Common myeloid progenitor, CD34-positive (primary cell): Measurements from ENCODE around the gene MXRA8.

Experiments used
- CTCF ChIA-PET: fragments of 350-600 bp; sonication (Branson Sonifier 250); formaldehyde crosslinking; loops from one replicate; lab custom pipeline; 2021; ENCODE audit warnings: antibody characterized with exemption; lab: Charles Lee
- POLR2A ChIA-PET: fragments of 350-600 bp; sonication (Branson Sonifier 250); formaldehyde crosslinking; loops from one replicate; lab custom pipeline; 2021; ENCODE audit warnings: antibody characterized with exemption; lab: Charles Lee
- DNase-seq, 3 donors: peaks; one replicate each; pipeline versions ENCODE4 v3.0.0 to v3.0.0-alpha.2; 2013
- H3K27ac ChIP-seq, 2 experiments: 1 replicate in 1 of 2; 2 replicates in 1 of 2; pipeline ENCODE4 v1.7.0; 2013; ENCODE audit warnings: inconsistent platforms in 2 of 2, low read length in 2 of 2, mild to moderate bottlenecking in 2 of 2, low read depth in 1 of 2, moderate library complexity in 1 of 2; ENCODE audit not compliant: severe bottlenecking in 2 of 2, insufficient read depth in 1 of 2, poor library complexity in 1 of 2
- H3K27me3 ChIP-seq, 5 experiments: replicated peaks in 2 of 5; 1 replicate in 3 of 5; 2 replicates in 2 of 5; pipeline versions ENCODE4 v1.6.1 to v1.7.0; 2013; ENCODE audit warnings: low read length in 4 of 5, mild to moderate bottlenecking in 2 of 5, moderate library complexity in 2 of 5, inconsistent platforms in 1 of 5; ENCODE audit not compliant: insufficient read depth in 5 of 5, control insufficient read depth in 4 of 5
- H3K36me3 ChIP-seq, 4 experiments: 1 replicate in 2 of 4; 2 replicates in 2 of 4; pipeline versions ENCODE4 v1.6.1 to v1.7.0; 2013; ENCODE audit warnings: low read length in 3 of 4, control low read depth in 1 of 4, mild to moderate bottlenecking in 1 of 4; ENCODE audit not compliant: control insufficient read depth in 4 of 4, insufficient read depth in 4 of 4
- H3K4me1 ChIP-seq, 4 experiments: 1 replicate in 3 of 4; 2 replicates in 1 of 4; pipeline versions ENCODE4 v1.6.1 to v1.7.1; 2013; ENCODE audit warnings: low read length in 3 of 4, mild to moderate bottlenecking in 3 of 4, control low read depth in 1 of 4, inconsistent platforms in 1 of 4, moderate library complexity in 1 of 4; ENCODE audit not compliant: control insufficient read depth in 4 of 4, insufficient read depth in 4 of 4; ENCODE audit errors: control extremely low read depth in 1 of 4
- H3K4me3 ChIP-seq, 7 experiments: 1 replicate in 4 of 7; 2 replicates in 3 of 7; pipeline versions ENCODE4 v1.5.1 to v1.7.0; 2013; ENCODE audit warnings: mild to moderate bottlenecking in 7 of 7, low read length in 6 of 7, moderate library complexity in 6 of 7, inconsistent platforms in 2 of 7, low read depth in 2 of 7, control low read depth in 1 of 7; ENCODE audit not compliant: insufficient read depth in 4 of 7, control insufficient read depth in 1 of 7; ENCODE audit errors: extremely low read depth in 1 of 7
- H3K9me3 ChIP-seq, 5 experiments: 1 replicate in 4 of 5; 2 replicates in 1 of 5; pipeline versions ENCODE4 v1.6.1 to v1.7.1; 2013; ENCODE audit warnings: low read length in 4 of 5, mild to moderate bottlenecking in 2 of 5, inconsistent platforms in 1 of 5, low read depth in 1 of 5, moderate library complexity in 1 of 5; ENCODE audit not compliant: control insufficient read depth in 4 of 5, insufficient read depth in 2 of 5; ENCODE audit errors: control extremely low read depth in 1 of 5
- WGBS: methylation state at CpG from one replicate; pipeline ENCODE4 v1.1.5; 2013; ENCODE audit not compliant: insufficient coverage; 5-methylcytosine and 5-hydroxymethylcytosine counted together

The MXRA8 gene

GRCh38 chr1:1374589-1374928, 16.2 kb upstream of the MXRA8 start:
- CTCF ChIA-PET: interaction anchor here (0.6 to 1.6 kb wide), 4 partner anchors 9 to 28 kb away, joined by 3 to 5 read pairs (median 4); no protein-coding TSS in a partner anchor
- Histone ChIP-seq H3K4me1 (peaks cover 0 to 47% (median 40%) of the 10 kb centered on the region in 4 experiments), H3K27ac (peak overlapping the region; percentile 85 to 91), H3K36me3 (peaks cover 0 to 19% (median 5%) of the 10 kb centered on the region in 4 experiments), H3K9me3 (no peaks in the 10 kb centered on the region), H3K27me3 (peaks cover 0 to 8% (median 0%) of the 10 kb centered on the region in 5 experiments), H3K4me3 (peak overlapping the region; percentile 77 to 97 (median 90))
- POLR2A ChIA-PET: interaction anchor here (1.7 kb wide), 1 partner anchor 25 kb away, joined by 10 read pairs; the partner anchor contains the start of gene CCNL2
- DNase-seq: no peak
- WGBS: 1% methylated on average over 22 of the region's 24 CpGs

- Histone ChIP-seq H3K27ac (peak overlapping the region in 1 of 2 experiments; percentile 91), H3K4me3 (peak overlapping the region; percentile 77 to 97 (median 90)), H3K9me3 (no peaks in the 10 kb centered on the region), H3K36me3 (peaks cover 0 to 19% (median 5%) of the 10 kb centered on the region in 4 experiments), H3K27me3 (peaks cover 0 to 12% (median 0%) of the 10 kb centered on the region in 5 experiments), H3K4me1 (peaks cover 0 to 47% (median 40%) of the 10 kb centered on the region in 4 experiments)
- DNase-seq: no peak
- CTCF ChIA-PET: interaction anchor here (0.6 to 1.6 kb wide), 4 partner anchors 9 to 60 kb away, joined by 3 to 5 read pairs (median 4); no protein-coding TSS in a partner anchor
- 63% methylated on average over 52 of the region's 52 CpGs for WGBS
- POLR2A ChIA-PET: no interaction called here
These were observed 15.6 kb upstream of the MXRA8 start for GRCh38 chr1:1373815-1374588.

- peaks cover 0 to 19% (median 5%) of the 10 kb centered on the region in 4 experiments for H3K36me3 ChIP-seq
- WGBS: 94% methylated on average over 22 of the region's 26 CpGs
- peak overlapping the region in 2 of 7 experiments; percentile 90 to 94 for H3K4me3 ChIP-seq
- no peak overlapping the region for H3K27ac ChIP-seq
- H3K4me1 ChIP-seq: peaks cover 0 to 47% (median 40%) of the 10 kb centered on the region in 4 experiments
- CTCF ChIA-PET: interaction anchor here (0.8 to 3.7 kb wide), 11 partner anchors 13 to 104 kb away, joined by 3 to 27 read pairs (median 5); partner anchors contain the start of gene CCNL2
- H3K27me3 ChIP-seq: peaks cover 0 to 13% (median 0%) of the 10 kb centered on the region in 5 experiments
- no peak for DNase-seq
- H3K9me3 ChIP-seq: no peaks in the 10 kb centered on the region
- POLR2A ChIA-PET: no interaction called here
These were observed 14.9 kb upstream of the MXRA8 start for GRCh38 chr1:1373051-1373814.

- CTCF ChIA-PET: interaction anchor here (0.6 to 3.7 kb wide), 17 partner anchors 10 to 105 kb away, joined by 3 to 27 read pairs (median 4); partner anchors contain the start of genes CCNL2 and MXRA8
- H3K27ac ChIP-seq: no peak overlapping the region
- H3K4me3 ChIP-seq: peak overlapping the region in 3 of 7 experiments; percentile 11 to 32 (median 19)
- peaks cover 0 to 47% (median 40%) of the 10 kb centered on the region in 4 experiments for H3K4me1 ChIP-seq
- peaks cover 0 to 19% (median 0%) of the 10 kb centered on the region in 5 experiments for H3K27me3 ChIP-seq
- H3K36me3 ChIP-seq: peaks cover 0 to 19% (median 5%) of the 10 kb centered on the region in 4 experiments
- peaks cover 0 to 5% (median 2%) of the 10 kb centered on the region in 5 experiments for H3K9me3 ChIP-seq
- DNase-seq: peak; percentile 43 to 61 (median 54)
- 38% methylated on average over 19 of the region's 26 CpGs for WGBS
- POLR2A ChIA-PET: no interaction called here
These were observed 13.7 kb upstream of the MXRA8 start for GRCh38 chr1:1371746-1372711.

GRCh38 chr1:1371364-1371745, 13.0 kb upstream of the MXRA8 start:
- CTCF ChIA-PET: interaction anchor here (0.6 to 3.7 kb wide), 13 partner anchors 10 to 62 kb away, joined by 3 to 27 read pairs (median 4); partner anchors contain the start of genes CCNL2 and MXRA8
- POLR2A ChIA-PET: interaction anchor here (1.0 kb wide), 1 partner anchor 17 kb away, joined by 3 read pairs; no protein-coding TSS in a partner anchor
- H3K36me3 ChIP-seq: peaks cover 0 to 16% (median 5%) of the 10 kb centered on the region in 4 experiments
- H3K4me1 ChIP-seq: peaks cover 0 to 45% (median 39%) of the 10 kb centered on the region in 4 experiments
- DNase-seq: peak; percentile 78 to 87 (median 85)
- no peak overlapping the region for H3K27ac ChIP-seq
- peaks cover 0 to 11% (median 2%) of the 10 kb centered on the region in 5 experiments for H3K9me3 ChIP-seq
- H3K4me3 ChIP-seq: peak overlapping the region in 1 of 7 experiments; percentile 11
- H3K27me3 ChIP-seq: peaks cover 0 to 22% (median 0%) of the 10 kb centered on the region in 5 experiments
- 6% methylated on average over 11 of the region's 12 CpGs for WGBS
